Osteocyte (in vitro differentiated cells): ENCODE results near the gene ARHGAP42. TPM values are rescaled to one million over a fixed set of nuclear protein-coding genes. Genes with fewer than 3 reads are reported as not detected.

ENCODE experiments used
- DNase-seq: peaks from one replicate; pipeline ENCODE4 v3.0.0; 2021; ENCODE audit warnings: mixed read lengths; ENCODE audit not compliant: unreplicated experiment; ENCODE audit errors: extremely low spot score
- H3K27ac Mint-ChIP-seq: one replicate; pipeline ENCODE4 v1.8.0; 2021; ENCODE audit warnings: mild to moderate bottlenecking, mixed read lengths; ENCODE audit not compliant: unreplicated experiment
- H3K27me3 Mint-ChIP-seq: one replicate; pipeline ENCODE4 v1.8.0; 2021; ENCODE audit warnings: mixed read lengths; ENCODE audit not compliant: unreplicated experiment
- H3K36me3 Mint-ChIP-seq: one replicate; pipeline ENCODE4 v1.8.0; 2021; ENCODE audit warnings: mixed read lengths; ENCODE audit not compliant: unreplicated experiment
- H3K4me1 Mint-ChIP-seq: one replicate; pipeline ENCODE4 v1.8.0; 2021; ENCODE audit warnings: mixed read lengths; ENCODE audit not compliant: unreplicated experiment
- H3K4me3 Mint-ChIP-seq: one replicate; pipeline ENCODE4 v1.8.0; 2021; ENCODE audit warnings: mild to moderate bottlenecking, moderate library complexity, mixed read lengths; ENCODE audit not compliant: unreplicated experiment
- H3K9me3 Mint-ChIP-seq: one replicate; pipeline ENCODE4 v1.8.0; 2021; ENCODE audit warnings: mixed read lengths; ENCODE audit not compliant: unreplicated experiment
- total RNA-seq: library from RNA; stranded (reverse); gene quantifications from 2 replicates; pipeline ENCODE4 v1.2.1, GENCODE V29; 2021
- TF ChIP-seq, protein P1 (sequence below): fragments of 200-600 bp; sonication (generic); IDR thresholded peaks from 2 replicates; pipeline ENCODE4 v1.5.0; 2021; ENCODE audit warnings: antibody characterized with exemption, mild to moderate bottlenecking, moderate library complexity

The ARHGAP42 gene
- total RNA-seq, 1 donor from 2014 or later: 12.7 TPM

DNA sequence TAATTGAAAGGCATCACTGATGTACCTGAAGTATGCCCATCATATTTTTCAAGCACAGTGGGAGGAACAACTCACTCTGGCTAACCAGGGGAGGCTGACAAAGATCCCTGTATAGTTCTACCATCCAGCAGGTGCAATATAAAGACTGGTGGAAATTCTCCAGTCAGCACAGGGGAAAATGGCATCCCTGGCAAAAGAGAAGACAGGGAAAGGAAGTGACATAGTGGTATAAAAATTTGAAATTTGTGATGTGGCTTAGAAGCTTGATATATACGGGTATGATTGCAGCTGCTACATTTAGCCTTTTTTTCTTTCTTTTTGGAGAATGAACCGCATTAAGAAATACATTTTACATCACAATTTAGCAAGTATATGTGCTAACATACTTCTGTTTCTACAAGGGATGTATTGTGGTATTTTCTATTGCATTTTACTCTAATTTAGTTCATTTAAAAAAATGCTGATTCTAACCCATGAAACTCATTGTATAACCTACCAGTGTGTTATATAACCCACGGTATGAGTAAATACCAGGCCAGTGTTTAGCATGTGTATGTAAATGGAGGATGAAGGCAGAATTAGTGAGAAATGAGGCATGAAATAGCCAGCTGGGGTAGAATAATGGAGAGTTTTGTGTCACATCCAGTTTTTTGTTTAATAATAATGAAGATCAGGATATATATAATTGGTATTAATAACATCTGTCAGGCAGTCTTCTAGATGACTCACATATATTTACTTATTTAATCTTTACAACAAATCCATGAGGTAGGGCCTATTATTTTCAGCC, 186.1 kb downstream of the ARHGAP42 start:
- TF ChIP-seq, protein P1, sequence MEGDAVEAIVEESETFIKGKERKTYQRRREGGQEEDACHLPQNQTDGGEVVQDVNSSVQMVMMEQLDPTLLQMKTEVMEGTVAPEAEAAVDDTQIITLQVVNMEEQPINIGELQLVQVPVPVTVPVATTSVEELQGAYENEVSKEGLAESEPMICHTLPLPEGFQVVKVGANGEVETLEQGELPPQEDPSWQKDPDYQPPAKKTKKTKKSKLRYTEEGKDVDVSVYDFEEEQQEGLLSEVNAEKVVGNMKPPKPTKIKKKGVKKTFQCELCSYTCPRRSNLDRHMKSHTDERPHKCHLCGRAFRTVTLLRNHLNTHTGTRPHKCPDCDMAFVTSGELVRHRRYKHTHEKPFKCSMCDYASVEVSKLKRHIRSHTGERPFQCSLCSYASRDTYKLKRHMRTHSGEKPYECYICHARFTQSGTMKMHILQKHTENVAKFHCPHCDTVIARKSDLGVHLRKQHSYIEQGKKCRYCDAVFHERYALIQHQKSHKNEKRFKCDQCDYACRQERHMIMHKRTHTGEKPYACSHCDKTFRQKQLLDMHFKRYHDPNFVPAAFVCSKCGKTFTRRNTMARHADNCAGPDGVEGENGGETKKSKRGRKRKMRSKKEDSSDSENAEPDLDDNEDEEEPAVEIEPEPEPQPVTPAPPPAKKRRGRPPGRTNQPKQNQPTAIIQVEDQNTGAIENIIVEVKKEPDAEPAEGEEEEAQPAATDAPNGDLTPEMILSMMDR: no peak
- Mint-ChIP-seq H3K4me3 (no peak overlapping the region), H3K9me3 (no peaks in the 10 kb centered on the region), H3K36me3 (no peaks in the 10 kb centered on the region), H3K27ac (no peak overlapping the region), H3K4me1 (peaks cover 35% of the 10 kb centered on the region), H3K27me3 (no peaks in the 10 kb centered on the region)
- no peak for DNase-seq

DNA sequence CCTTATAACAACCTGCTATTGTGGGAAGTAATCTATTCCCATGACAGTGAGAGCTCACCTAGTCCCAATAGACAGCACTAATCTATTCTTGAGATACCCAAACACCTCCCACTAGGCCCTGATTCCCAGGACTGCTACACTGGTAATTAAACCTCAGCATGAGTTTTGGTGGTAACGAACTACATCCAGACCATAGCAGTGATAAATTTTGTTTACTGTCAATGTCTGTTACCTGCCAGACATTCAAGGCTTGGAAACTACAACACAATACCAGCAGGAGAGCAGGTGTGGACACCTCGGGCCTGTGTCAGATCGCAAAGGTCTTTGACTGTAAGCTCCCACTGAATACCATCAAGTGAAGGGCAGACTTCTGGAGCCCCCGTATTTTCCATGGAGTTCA, 187.1 kb downstream of the ARHGAP42 start:
- H3K27ac Mint-ChIP-seq: no peak overlapping the region
- H3K9me3 Mint-ChIP-seq: no peaks in the 10 kb centered on the region
- H3K36me3 Mint-ChIP-seq: no peaks in the 10 kb centered on the region
- H3K4me1 Mint-ChIP-seq: peaks cover 46% of the 10 kb centered on the region
- H3K27me3 Mint-ChIP-seq: no peaks in the 10 kb centered on the region
- no peak overlapping the region for H3K4me3 Mint-ChIP-seq
- TF ChIP-seq, protein P1: no peak
- no peak for DNase-seq

DNA sequence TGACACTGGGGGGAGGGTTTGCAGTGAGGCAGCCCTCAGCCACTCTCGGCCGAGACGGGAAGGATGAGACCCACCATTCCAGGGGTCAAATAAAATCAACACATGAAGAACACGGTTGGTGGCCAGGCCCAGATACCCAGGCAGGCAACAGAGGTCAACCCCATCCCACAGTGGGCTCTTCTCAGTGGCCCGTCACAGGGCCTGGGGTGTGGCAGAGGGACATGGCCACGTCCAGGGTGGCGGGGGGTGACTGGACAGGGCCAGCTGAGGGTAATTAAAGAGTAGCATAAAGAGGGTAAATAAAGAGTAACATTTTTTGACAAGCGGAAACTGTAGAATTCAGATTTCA, 188.4 kb downstream of the ARHGAP42 start:
- peaks cover 50% of the 10 kb centered on the region for H3K4me1 Mint-ChIP-seq
- H3K9me3 Mint-ChIP-seq: peaks cover 3% of the 10 kb centered on the region
- no peak for DNase-seq
- H3K36me3 Mint-ChIP-seq: peaks cover 3% of the 10 kb centered on the region
- H3K4me3 Mint-ChIP-seq: no peak overlapping the region
- no peaks in the 10 kb centered on the region for H3K27me3 Mint-ChIP-seq
- H3K27ac Mint-ChIP-seq: peak overlapping the region; percentile 87
- TF ChIP-seq, protein P1: no peak

DNA sequence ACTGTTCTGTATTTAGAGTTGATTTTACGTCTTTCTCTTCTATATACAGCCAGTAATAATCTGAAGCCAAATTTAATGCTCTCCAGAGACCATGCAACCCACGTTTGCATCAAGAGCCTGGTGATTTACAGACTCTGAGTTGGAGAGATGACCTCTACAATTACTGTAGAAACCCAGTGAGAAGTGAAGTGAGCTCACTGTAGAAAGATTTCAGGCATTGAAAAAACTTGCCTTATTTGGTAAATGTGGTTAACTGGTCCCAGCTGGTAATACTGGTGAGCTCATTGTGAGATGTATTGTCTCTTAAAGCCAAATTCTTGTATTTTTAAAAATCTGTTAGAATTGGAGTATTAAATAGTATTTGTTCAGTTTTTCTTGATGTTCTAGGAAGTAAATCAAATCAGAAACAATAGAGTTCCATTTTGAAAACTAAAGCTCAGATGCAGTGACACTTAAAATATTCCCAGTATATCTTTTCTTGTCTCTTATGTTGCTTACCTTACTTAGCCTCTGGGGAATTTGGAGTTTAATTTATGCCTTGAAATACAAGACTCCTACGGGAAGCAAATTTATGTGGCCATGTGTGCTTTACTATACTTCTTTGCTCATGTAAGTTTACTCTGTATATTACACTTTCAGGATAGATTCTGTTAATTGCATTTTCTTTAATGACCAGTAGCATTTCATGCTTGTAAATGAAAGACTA, 189.9 kb downstream of the ARHGAP42 start:
- Mint-ChIP-seq H3K9me3 (peaks cover 16% of the 10 kb centered on the region), H3K4me3 (no peak overlapping the region), H3K4me1 (peaks cover 50% of the 10 kb centered on the region), H3K27me3 (no peaks in the 10 kb centered on the region), H3K27ac (peak overlapping the region; percentile 87), H3K36me3 (peaks cover 9% of the 10 kb centered on the region)
- TF ChIP-seq, protein P1: no peak
- DNase-seq: no peak

DNA sequence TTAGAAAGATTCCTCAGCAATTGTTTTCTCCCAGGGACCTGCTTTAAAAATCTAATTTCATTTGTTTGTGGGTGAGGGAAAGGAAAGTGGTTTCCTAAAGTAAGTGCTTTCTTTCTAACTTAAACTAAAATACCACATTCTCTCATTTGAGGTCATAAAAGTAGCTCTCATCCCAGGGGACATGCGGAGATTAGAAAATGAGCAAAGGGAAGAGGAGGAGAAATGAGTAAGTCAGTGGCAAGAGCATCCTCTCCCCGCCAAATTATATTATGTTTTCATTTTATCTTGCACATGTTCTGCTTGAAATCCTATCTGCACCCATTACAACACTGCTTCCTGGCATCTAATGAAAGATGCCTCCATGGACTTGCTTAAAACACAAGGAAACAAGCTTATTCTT, 191.4 kb downstream of the ARHGAP42 start:
- H3K9me3 Mint-ChIP-seq: peaks cover 16% of the 10 kb centered on the region
- H3K36me3 Mint-ChIP-seq: peaks cover 9% of the 10 kb centered on the region
- TF ChIP-seq, protein P1: no peak
- H3K4me1 Mint-ChIP-seq: peaks cover 46% of the 10 kb centered on the region
- peak overlapping the region; percentile 87 for H3K27ac Mint-ChIP-seq
- no peak for DNase-seq
- H3K4me3 Mint-ChIP-seq: no peak overlapping the region
- H3K27me3 Mint-ChIP-seq: no peaks in the 10 kb centered on the region
